GM19025 (cell line): ENCODE data around the gene MAP10.

Experiments
- ATAC-seq: cut with Tn5 transposase; IDR thresholded peaks from one replicate; pipeline ENCODE4 v1.9.1; 2021; ENCODE audit warnings: mild to moderate bottlenecking, low read depth, moderate library complexity; ENCODE audit not compliant: unreplicated experiment

The MAP10 gene

DNA sequence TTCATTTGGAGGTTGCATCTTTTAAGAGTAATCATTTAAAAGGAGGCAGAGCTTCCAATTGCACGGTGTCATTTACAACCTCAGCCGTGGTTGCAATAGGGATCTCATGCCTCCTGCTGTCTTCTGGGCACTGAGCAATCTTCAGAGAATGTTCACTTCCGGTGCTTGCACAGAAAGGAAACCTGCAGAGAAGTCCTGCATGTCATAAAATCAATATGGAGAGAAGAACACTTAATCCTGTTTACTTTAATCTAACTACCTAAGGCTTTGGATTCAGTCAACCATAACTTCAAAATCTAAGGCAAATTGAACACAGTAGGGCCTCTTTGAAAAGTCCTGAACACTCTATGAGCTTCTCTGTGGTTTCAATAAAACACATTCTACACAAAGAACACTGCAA lies 11.3 kb upstream of the MAP10 start:
- ATAC-seq: no peak

DNA sequence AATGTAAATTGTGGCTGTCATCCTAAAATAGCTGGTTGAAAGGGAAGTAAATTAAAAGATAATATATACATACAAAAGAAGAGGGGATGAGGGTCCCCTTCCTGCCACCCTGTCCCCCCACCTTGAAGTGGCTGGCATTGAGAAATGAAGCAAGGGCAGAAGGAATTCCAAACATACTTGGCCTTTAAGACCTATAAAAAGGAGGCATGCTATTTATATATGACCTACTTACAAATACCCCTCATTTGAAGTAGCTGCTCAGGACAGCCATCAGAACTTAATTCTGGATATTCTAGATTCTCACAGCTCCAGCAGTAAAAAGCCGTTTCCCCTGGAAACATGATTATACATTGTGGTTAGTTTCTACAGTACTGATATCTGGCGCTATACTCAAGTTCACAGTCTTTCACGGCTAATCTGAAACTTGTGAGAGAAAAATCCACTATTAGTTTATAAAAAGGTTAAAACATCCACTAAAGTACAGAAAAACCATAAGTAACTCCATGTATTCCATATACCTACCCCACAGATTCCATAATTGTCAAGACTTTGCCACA lies 9.6 kb upstream of the MAP10 start:
- ATAC-seq: no peak

DNA sequence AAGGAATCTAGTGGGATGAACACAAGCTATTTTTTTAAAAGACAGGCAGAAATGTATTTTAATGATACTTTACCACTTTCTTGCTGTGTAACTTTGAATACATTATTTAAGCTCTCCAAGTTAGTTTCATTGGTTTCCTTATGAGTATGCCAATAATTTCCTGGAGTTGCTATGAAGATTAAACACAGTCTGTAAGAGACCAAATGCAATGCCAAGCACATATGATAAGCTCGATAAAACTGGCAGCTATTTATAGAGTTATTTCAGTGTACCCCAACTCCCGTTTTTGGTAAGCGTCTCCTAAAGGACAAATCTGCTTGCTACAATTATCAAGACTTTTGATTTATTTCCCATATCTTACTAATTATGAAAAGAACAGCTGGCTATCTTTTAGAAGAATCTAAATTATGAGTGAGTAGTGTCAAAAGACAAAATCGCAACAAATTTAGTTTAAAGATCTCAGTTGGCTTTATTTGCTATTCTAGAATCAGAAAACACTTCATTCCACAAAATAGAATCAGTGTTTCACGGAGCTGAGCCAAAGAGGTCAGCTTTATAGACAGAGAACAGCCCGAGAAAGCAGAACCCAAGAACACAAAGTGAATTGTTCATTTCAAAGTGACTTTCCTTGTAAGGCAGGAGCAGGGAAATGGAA lies 7.2 kb upstream of the MAP10 start:
- no peak for ATAC-seq

DNA sequence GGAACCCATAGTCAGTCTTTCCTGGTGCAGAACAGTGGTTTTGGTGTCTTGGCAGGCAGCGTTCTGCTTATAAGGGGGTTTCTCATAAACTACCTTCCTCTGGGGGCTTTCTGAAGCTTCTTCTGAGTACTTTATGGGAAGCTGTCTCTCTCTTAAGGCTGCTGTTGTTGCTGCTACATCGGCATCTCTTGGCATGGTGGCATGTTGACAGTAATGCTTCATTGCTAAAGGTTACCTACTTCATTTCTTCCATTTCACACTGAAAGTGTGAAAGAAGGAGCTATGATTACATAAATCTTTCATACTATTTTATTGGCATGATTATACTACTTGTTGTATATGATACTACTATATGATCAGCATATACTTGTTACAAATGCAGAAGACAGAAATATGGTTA lies 6.3 kb upstream of the MAP10 start:
- no peak for ATAC-seq

DNA sequence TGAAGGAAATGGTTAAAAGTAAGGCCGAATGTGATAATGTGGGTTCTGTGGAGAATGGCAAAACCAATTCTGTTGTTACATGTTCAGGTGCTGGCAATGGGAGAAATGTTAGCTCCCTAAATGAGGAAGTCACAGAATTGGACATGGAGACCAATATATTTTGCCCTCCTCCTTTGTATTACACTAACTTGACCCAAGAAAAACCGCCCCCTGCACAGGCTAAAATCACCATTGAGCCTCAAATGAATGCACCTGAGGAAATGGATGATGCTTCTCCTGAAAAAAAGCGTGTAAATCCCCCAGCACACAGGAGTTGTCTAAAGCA lies 932 bp downstream of the MAP10 start:
- ATAC-seq: no peak

DNA sequence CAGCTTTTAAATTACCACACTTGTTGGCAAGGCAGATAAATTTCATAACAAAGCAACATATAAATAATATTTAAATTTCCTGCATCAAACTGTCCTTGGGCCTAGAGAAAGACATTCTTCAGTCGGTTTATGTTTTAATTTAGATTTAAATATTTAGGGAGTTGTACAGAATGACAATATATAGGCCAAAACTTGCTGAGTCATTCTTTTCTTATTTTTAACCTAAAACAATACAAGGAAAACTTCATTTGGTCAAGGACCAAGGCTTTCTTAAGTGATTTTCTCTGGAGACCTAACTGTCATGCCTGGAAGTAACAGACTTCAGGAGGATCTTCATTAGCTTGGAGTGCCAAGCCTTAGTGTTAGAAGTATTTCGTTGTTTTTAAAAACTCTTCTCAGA lies 5.6 kb downstream of the MAP10 start:
- no peak for ATAC-seq

DNA sequence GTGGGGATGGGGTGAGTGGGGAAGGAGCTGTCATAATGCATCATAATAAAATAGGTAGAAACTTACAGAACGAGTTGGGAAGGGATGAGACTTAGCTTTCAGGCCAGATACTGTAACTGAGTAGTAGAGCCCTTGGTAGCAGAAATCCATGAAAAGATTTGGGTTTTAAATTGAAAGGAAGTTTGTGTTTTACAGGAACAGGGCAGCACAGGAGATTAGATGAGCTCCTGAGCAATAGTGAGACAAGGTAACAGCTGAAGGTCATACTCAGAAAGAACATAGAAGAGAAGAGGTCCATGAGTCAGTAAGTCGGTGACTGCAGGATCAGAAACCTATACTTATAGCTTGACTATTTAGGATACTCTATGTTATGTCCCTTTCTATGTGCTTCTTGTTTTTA lies 7.3 kb downstream of the MAP10 start:
- no peak for ATAC-seq

DNA sequence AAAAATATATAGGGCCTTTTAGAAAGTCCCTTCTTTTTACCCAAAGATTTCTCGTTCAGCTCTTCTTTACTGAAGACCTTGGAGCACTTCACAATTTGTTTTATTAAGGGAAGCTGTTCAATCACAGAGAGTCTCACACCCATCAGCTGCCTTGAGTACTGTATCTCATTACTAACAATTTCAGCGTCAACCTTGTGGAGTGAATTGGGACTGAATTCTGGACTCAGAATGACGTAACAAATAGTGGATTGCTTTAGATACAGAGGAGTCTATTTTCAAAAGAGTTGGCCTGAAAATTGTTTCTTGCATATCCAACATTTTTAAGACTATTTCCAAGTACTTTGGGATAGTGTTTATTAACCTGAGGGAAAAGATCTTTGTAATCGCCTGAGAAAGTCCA lies 7.9 kb downstream of the MAP10 start:
- ATAC-seq: no peak

DNA sequence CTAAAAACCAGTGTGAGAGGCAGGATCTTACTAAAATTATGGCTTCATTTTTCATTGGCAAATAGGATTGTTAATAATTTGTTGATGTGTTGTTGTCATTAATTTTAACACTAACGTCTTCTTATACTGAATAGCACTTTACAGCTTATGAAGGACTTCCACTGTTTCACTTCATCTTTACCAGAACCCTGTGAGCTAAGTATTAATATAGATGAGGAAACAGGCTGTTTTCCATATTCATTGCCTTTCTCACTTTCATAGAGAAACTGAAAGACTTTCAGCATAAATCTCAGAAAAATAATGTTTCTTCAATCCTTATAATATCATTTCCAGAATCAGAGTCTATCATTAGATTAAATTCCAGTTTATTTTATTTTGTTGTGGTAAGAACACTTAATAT lies 8.5 kb downstream of the MAP10 start:
- ATAC-seq: no peak

DNA sequence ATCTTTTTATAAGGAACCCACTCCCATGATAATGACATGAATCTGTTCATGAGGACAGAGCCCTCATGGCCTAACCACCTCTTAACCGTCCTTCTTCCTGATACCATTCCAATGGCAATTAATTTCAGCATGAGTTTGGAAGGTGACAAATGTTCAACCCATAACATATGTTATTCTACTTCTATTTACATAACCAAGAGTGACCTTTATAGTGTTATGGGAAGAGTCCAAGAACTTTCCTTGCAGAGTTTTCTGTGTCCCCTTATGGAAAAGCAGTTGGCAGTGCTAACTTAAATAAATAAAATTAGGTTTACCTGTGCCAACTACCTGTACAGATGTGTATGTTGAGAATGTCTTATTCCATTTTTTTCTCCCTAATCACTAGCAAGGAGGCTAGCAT lies 11.1 kb downstream of the MAP10 start:
- ATAC-seq: no peak

GRCh38 chr1:232818040-232818439 lies 12.8 kb downstream of the MAP10 start:
- ATAC-seq: no peak

GRCh38 chr1:232820431-232820830 lies 15.2 kb downstream of the MAP10 start:
- ATAC-seq: no peak

- no peak for ATAC-seq
Observed at GRCh38 chr1:232822530-232822929, 17.3 kb downstream of the MAP10 start.

DNA sequence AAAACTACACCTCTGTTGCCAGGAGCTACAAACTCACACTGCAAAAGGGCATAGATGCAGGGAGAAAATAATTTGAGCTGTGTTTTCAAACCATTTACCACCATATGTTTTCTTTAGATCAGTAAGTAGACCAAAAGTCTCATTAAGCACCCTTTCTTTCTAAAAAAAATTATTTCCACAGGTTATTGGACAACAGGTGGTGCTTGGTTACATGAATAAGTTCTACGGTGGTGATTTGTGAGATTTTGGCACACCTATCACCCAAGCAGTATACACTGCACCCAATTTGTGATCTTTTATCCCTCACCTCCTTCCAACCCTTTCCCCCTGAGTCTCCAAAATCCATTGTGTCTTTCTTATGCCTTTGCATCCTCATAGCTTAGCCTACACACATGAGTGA lies 21.1 kb downstream of the MAP10 start:
- ATAC-seq: no peak

- ATAC-seq: no peak
Observed at GRCh38 chr1:232830661-232831060, 25.4 kb downstream of the MAP10 start.

DNA sequence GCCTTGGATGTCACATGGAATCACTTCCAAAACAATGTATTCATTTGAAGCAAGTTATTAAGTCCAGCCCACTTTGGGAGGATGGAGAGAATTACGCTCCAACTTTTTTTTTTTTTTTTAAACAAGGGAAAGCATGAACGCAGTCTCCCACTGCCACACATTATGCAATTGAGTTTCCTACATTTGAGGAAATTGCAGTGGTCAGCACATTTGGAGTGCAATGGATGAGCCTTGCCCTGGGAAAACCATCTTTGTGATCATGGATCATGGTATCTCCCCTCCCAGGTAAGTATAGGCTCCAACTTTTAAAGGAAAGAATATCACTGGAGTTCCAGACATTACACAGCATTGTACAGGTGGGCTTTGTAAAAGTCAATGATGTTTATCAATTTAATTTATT lies 26.7 kb downstream of the MAP10 start:
- no peak for ATAC-seq

- no peak for ATAC-seq
Observed at GRCh38 chr1:232834066-232834465, 28.9 kb downstream of the MAP10 start.

DNA sequence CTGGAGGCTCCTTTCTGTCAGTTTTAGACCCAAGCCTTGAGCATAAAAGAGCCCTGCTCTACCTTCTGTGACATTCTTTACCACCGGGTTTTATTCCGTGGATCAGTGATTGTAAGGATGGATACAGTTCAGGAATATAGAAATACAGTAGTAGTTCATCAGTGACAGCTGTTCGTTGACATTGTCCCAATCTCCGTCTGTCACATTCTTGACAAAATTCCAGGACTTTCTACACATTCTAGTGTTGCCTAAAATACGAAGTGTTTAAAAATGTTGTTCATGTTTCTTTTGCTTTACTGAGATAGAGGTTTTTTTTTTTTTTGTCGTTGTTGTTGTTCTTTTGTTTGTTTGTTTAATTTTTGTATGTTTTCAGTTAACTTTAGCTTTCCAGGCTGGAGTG lies 29.9 kb downstream of the MAP10 start:
- no peak for ATAC-seq

GRCh38 chr1:232837087-232837486 lies 31.9 kb downstream of the MAP10 start:
- no peak for ATAC-seq

DNA sequence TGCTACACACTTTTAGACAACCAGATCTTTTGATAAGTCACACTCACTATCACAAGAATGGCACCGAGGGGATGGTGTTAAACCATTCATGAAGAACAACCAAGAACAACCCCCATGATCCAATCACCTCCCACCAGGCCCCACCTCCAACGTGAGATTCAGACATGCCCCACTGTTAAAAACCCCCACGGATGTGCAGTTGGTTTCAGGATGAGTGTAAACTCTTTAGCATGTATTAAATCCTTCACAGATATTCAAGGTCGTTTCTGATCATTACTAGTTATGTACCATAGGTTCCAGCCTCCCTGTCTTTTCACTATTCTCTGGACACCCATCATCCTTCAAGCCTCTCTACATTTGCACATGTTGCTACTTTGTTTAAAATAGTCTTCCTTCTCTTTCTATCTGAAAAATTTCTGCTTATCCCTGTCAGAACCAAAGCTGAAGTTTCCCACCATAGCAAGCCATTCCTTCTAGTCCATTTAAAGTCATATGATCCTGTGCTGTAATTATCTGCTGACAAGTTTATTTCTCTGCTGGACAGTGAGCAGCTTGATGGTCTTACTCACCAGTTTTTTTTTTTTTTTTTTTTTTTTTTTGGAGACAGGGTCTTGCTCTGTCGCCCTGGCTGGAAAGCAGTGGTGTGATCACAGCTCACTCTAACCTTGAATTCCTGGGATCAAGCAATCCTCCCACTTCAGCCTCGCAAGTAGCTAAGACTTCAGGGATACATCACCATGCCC lies 36.8 kb downstream of the MAP10 start:
- no peak for ATAC-seq

- no peak for ATAC-seq
Observed at GRCh38 chr1:232844791-232845190, 39.6 kb downstream of the MAP10 start.

DNA sequence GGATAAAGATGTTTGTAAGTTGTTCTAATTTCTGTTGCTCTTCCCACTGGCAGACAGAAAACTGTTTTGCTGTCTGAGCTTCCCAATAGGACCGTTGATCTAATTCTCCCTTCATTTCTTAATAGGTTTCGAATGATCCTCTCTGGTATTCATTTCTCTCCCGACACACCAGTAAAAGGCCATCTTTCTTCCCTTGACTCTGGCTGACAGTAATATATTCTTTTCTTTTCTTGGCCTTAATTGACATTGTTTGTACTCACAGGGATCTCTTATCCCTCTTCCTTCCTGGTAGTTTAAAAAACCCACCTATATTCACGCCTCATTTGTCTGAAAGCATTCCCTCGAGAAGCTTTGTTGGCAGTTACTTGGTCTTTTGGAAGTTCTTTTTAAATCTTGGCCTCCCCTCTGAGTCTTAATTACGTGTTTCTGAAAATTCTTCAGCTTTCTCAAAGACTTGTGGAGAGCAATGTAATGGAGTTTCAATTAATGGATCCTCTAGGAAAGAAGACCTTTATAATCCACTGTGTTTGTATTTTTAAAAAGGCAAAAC lies 40.3 kb downstream of the MAP10 start:
- no peak for ATAC-seq
